Right ventricle myocardium superior (tissue), 1 donor: ENCODE measurements around the gene GIMAP8. TPM values are rescaled to one million over a fixed set of nuclear protein-coding genes. Genes with fewer than 3 reads are reported as not detected.

Source experiments
- ATAC-seq: fragments of 200-7000 bp; cut with Tn5 transposase; one replicate; pipeline ENCODE4 v1.9.1; 2020; ENCODE audit warnings: mild to moderate bottlenecking; ENCODE audit not compliant: poor library complexity
- DNase-seq: peaks from one replicate; pipeline ENCODE4 v3.0.0-alpha.2; 2020
- intact Hi-C: fragments of 100-400 bp; cut with DNase I; formaldehyde crosslinking; loops from one replicate; pipeline ENCODE4 v1.11.2; 2022
- long read RNA-seq: library from polyadenylated mRNA; unstranded; transcript quantifications from one replicate; pipeline ENCODE4 v2.0.0, GENCODE V29; 2021
- total RNA-seq: library from RNA; stranded (reverse); fragmentation: NEBNext Ultra II Directional; extraction: Animal tissue kit (Norgen Biotek cat#: 25700); gene quantifications from one replicate; pipeline ENCODE4 v1.2.1, GENCODE V29; 2021
- donor health status: DM: no; HTN: yes; CAD: no; lungs with severe emphysema.

GIMAP8 gene
- total RNA-seq: 14.4 TPM
- long read RNA-seq, full-length matches to known transcripts: 8 of 23 reads
- long read RNA-seq, partial matches to known transcripts: 12 of 23 reads
- long read RNA-seq, other reads (novel, unspliced or antisense): 3 of 23 reads

DNA sequence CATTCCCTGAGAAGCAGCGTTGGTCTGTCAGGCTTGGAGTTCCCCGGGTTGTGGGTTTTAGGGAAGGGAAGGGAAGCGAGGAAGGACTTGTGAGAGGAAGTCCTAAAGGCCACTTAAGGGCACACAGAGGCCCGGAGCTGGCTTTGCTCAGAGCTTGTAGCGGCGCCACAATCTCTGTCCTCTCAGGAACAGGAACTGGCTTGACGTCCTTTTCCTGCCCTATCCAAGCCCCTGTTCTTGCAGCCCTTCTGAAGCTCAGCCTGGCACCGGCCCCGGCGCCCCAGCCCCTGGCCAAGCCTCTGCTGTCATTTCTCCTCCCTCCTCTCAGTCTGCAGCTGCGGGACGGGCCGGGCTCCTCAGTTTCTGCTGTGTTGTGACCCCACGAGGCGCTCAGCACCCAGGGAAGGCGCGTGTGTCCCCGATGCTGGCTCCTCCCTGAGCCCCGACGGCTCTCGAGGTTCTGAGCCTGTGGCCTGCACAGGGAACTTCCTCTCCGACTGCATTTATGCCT, at the start of gene GIMAP8:
Gene GIMAP8, plus strand, starts transcription at position 140 of the 511 bp plus-strand sequence. CDS start 16,069 bp downstream, outside the sequence.
- intact Hi-C loops: loop anchor here (2.0 to 10.0 kb wide), 3 partner anchors 174 to 304 kb away; no protein-coding TSS in a partner anchor
- ATAC-seq (peak; percentile 81), DNase-seq (peak; percentile 88)

DNA sequence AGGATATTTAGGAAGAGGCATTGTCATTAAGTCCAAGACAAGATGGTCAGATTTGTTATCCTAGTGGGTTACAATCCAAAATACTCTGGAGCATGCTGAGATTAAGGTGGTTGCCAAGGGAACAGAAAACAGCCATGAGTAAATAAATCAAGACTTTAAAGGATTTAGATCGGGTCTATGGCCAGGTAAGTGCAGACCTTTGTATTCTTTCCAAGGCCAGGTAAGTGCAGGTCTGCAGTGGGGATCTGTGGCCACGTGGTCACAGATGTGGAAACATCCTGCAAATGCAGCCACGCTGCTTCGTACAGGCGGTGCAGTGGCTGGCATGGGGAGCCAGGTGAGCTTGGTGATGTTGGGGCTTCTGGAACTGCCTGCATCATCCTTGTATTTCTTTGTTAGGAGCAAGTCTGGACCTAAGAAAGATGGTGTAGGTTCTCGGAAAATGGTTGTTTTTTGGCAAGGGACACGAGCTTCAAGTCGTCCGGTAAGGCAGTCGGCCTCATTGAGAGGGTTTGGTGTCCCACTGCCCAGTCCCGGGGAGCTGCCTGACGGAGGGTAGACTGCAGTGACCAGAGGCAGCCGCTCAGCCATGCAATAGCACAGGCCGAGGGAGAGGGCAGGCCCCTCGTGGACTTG, 49.5 kb upstream of the GIMAP8 start:
- DNase-seq: no peak
- intact Hi-C loops: no loop called here
- ATAC-seq: no peak

DNA sequence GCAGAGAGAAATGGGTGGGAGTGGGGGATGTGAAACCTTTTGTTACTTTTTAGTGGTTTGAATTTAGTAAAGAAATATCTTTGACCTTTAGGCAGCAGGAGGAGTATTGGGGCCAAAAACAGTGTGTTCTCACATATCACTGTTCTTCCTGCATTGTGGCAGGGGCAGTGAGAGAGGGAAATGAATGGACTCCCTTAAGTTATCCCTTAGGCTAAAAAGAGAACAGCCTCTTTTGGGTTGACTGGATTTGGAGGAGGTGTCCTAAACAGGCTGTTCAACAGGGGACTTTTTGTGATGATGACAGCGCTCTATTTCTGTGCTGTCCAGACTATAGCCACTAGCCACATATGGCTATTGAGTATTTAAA, 49.0 kb upstream of the GIMAP8 start:
- intact Hi-C loops: no loop called here
- DNase-seq (no peak), ATAC-seq (no peak)

DNA sequence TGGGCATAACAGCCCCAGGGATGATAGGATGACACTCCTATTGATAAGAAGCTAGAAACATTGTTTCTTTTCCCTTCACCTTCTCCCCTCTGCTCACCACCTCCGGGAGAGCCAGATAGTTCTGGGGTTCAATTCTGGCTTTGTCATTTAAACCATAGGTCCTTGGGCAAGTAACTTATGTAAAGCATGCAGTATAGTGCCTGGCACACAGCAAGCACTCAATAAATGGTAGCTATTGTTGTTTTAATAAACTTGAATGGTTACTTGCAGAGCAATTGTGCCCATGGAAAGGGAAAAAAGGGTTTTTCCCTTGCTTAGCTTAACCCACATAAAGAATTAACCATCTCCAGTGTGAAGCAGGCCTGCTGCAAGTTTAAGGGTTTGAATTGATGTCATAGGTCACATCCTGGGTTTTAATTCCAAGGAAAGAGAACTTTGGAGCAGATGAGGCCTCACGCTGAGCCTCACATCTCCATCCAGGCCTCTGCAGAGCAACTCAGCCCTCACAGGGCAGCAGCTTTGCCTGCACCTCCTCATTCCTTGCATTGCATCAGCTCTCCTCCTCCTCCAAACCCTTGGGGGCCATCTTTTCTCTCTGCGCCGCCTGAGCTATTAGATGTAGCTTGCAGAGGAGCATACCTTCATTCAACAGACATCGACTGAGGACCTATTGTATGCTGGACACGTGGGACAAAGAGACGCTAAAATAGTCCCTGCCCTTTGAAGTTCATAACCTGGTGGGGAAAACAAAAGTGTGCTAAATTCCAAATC, 48.4 kb upstream of the GIMAP8 start:
- intact Hi-C loops: no loop called here
- no peak for ATAC-seq
- no peak for DNase-seq

DNA sequence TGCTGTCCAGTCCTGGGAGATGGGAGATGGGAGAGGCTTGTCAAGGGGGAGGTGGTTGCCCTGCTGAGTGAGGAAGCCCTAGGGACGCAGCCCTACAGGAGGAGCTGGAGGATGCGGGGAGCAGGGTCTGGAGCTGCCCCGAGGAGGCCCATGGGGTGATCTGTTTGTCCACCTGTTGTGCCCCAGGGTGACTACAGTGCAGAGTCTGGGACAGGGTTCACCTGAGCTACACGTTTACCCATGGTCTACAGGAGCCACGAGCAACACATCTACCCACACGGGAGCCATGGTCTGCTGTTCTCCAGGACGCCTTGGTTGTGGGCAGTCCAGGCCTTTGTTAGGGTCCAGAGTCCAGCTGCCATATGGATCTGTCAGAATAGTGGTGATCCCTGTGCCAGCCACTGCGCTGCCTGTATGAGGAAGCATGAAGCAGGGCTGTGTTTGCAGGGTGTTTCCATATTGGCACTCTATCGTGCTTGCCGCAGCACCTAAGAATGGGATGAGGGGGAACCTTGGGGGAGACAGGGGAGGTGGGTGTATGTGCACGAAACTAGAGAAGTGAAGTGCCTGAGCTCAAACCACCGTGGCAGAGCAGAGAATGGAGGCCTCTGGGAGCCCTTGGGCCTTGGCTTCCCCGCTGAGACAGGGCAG, 47.6 kb upstream of the GIMAP8 start:
- DNase-seq (no peak), ATAC-seq (no peak)
- intact Hi-C loops: no loop called here

DNA sequence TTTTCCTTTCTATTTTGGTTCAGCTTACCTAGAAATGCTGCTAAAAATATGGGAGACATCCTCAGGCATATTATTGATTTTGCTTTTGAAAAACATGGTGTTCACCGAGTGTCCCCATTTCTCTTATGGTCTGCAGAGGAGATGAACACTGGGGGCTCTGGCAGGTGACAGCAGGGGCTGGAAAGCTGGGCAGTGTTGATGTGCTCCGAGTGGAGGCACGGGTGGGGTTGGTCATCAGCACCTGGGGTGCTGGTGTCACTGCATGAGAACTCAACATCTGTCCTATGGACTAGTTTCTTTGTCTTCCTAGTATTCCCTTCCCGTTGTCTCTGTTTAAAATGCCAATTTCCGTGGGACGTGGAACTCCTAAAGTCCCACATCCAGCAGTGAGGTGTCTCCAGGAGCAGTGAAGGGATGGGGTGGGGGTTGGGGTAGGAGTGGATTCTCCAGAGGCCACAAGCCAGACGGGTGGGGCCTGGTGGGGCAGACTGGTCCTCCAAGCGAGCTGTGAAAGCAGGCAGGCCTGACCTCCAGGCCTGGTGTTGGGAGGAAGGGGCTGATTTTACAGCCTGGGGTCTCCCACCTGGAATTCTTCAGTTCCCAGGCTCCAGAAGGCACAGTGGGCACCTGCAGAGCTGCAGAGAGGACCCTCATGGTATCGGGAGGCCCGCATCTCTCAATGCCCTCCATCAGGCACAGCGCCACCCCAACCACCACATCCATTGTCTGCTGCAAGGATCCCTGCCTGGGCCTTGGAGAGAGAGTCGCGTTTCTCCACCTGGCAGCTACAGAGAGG, 46.9 kb upstream of the GIMAP8 start:
- DNase-seq: no peak
- no peak for ATAC-seq
- intact Hi-C loops: no loop called here

DNA sequence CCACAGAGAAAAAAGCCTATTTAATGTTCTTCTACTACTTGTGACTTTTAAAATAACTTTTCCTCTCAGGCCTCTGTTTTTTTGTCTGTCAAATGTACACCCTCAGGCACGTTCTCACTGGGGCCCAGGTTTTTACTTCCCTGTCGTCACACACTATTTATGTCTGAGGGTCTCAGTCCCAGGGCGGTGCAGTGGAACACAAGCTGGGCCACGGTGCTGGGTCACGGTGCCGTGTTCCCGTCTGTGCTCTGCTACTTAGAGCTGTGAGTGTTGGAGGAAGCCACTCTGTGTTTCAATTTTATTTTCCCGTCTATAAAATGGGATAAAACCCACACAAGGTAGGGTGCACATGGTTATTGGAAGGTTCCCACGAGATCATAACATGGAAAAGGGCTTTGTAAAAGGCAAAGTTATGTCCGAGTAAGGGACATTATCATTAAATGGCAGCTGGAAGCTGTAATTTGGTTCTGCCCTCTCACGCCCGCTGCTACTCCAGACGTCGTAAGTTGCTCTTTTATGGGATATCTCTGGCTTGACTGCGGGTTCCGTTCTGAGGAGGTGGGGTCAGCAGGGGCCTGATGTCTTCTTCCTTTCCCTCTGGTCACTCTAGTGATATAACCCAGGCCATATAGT, 46.1 kb upstream of the GIMAP8 start:
- no peak for ATAC-seq
- DNase-seq: no peak

DNA sequence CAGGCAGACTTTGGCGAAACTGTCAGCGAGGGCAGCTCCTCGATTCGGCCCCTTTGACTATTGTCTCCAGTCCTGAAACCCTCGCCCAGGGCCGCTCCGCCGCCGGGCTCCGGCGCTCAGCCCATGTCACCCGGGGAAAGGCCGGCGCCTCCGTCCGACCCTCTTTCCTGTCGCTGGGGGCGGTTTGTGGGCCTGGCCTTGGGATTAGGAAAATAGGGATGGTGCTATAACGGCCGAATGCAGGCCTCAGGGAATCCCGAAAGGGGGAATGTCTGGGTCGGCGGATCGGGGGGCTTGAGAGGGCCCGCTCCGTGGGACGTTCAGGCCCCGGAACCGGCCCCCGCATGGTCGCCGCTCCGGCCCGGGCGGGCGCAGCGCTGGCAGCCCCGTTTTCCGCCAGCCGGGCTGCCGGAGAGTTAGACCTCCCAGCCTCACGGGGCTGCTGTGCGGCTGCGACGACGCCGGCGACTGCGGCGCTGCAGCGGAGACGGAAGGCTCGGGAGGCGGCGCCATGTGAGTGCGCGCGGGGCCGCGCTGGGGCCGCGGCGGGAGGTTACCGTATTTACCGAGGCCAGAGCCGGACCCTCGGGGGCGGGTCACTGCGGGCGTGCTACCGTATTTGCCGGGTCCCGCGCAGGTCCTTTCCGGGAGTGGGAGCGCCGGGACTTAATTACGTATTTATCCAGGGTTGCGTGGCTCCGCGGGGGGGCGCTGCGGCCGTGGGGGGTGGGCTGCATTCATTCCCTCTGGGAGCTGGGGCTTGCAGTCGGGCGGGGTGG, 45.4 kb upstream of the GIMAP8 start:
- intact Hi-C loops: no loop called here
- ATAC-seq (peak; percentile 96), DNase-seq (peak; percentile 94)

More for the DNA sequence above, 46.1 kb upstream of the GIMAP8 start:
- intact Hi-C loops: no loop called here

DNA sequence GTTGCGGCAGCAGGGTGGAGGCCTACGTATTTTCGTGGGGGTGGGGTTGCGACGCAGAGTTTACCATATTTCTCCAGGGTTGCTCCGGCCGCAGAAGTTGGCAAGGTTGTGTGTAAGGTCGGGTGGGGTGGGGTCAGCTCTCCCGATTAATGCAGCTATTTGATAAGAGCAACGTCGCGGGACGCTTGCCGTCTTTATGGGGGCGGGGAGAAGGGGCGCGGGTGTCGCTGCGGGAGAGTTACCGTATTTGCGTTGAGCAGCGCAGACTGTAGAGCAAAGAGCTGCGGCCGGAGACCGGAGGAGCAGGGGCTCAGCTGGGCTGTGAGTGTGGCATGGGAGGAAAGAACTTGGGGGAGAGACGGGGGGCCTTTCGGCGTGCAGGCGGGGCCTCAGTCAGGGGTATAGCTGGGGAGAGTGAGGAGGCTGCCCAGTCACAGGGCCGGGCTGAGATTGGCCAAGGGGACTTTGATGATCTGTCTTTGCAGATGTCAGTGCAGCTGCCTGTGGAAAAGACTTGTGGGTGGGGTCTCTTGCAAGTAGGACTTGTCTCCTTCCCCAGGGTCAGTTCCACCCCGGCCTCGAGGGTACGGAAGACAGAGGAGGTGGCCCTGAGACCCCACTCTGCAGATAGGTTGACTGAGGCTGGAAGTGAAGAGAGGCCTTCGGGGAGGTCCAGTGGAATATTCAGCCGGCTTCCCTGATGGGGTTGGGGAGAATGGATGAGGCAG, 44.7 kb upstream of the GIMAP8 start:
- intact Hi-C loops: no loop called here
- no peak for DNase-seq
- ATAC-seq: peak; percentile 59

DNA sequence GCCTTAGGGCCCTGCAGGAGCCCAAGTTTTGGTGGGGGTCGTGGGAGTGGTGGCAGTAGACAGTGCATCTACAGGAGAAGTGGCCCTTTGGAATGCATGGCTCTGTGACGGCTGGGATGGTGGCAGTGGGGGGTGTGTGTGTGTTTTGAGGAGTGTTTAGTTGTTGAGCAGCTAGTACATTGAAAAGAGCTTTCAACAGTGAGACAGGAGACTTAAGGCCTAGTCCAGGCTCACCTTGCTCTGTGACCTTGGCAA, 44.2 kb upstream of the GIMAP8 start:
- no peak for ATAC-seq
- intact Hi-C loops: no loop called here

DNA sequence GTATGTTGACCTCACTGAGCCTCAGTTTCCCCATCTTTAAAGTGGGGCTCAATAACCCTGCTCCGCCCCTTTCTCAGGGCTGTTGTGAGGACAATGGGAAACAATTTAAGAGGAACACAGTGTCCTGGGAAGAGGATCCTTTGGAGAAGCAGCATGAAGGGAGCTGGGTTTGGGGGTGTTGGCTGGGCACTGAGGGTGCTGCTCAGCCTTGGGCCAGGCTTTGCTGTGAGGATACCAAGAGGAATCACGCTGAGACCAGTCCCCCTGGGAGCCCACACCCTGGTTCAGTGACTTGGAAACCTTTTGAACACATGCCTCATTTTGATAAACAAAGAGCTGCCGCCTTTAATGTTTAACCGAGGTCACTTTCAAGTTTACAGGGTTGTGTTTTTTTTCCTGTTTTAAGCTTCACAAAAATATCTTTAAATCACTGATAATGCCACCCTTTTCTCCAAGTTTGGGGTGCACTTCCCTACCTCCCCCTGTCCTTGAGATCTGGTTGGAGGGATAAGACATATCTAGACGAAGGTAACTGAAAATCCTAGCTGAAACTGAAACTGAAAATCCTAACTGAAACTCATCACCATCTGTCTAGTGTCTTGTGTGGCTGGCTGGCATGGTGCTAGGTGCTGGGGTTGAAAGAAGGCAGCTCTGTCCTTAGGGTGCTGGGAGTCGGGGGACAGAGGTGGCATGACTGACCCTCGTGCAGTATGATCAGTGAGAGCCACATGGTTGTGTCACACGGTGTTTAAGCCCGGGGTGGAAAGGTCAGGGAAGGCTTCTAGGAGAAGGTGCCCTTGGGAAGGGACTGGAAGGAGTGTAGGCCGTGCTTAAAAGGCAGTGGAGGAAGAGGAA, 43.6 kb upstream of the GIMAP8 start:
- intact Hi-C loops: no loop called here
- no peak for ATAC-seq

More for the DNA sequence above, 44.2 kb upstream of the GIMAP8 start:
- DNase-seq: no peak

DNA sequence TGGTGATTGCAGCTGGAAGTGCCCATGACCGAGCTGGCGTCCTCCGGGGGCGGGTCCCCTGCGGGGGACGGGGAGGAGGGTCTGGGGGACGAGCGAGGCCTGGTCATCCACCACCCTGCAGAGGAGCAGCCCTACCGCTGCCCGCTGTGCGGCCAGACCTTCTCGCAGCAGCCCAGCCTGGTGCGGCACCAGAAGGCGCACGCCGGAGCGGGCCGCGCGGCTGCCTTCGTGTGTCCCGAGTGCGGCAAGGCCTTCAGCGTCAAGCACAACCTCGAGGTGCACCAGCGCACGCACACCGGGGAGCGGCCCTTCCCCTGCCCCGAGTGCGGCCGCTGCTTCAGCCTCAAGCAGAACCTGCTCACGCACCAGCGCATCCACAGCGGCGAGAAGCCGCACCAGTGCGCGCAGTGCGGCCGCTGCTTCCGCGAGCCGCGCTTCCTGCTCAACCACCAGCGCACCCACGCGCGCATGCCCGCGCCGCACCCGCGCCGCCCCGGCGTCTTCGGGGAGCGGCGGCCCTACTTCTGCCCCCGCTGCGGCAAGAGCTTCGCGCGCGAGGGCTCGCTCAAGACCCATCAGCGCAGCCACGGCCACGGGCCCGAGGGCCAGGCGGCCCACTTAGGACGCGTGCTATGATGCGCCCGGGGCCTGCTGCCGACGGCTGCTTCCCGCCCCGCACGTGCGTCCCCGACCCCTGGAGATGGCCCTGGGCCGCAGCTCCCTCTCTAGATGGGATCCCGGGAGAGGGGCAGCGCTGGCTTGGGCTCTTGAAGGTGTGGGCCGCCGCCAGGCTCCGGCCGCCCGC, 42.6 kb upstream of the GIMAP8 start:
- intact Hi-C loops: no loop called here
- ATAC-seq (no peak), DNase-seq (no peak)

More for the DNA sequence above, 43.6 kb upstream of the GIMAP8 start:
- no peak for DNase-seq

DNA sequence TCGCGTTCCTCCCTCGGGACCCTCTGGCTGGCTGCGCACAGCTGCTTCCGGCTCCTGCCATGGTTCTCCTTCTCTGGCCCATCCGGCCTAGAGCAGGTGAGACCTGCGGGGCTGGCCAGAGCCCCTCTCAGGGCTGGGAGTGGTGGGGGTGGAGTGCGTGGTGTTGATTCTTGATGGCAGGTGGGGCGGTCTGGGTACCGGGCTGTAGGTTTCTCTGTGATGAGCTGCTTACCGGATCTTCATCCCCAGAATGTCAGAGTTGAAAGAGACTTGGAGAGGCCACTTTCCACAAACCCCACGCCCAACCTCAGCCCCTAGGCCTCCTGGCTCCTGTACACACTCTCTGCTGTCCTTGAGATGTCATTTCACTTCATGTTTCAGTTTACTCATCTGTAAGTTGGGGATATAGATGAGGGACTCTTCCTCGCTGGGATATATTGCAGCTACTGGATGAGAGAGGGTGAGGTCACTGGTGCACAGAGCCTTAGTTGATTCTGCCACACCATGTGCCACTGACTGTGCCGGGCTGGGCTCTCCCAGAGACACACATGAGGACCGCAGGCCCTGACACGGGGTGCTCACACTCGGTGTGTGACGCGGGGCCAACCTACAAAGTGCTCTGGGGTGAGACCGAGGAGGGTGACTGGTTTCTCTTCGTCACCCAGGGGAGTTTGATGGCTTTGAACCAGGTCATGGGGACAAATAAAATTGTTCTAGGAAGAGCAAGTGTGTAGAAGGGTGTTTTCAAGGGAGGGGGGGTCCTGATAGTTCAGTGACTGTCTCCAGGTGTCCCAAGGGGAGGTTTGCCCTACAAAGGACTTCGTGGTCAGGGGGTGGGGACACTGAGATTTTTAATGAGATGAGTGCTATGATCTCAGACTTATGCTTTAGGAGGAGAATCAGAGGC, 41.8 kb upstream of the GIMAP8 start:
- DNase-seq (no peak), ATAC-seq (no peak)
- intact Hi-C loops: no loop called here

DNA sequence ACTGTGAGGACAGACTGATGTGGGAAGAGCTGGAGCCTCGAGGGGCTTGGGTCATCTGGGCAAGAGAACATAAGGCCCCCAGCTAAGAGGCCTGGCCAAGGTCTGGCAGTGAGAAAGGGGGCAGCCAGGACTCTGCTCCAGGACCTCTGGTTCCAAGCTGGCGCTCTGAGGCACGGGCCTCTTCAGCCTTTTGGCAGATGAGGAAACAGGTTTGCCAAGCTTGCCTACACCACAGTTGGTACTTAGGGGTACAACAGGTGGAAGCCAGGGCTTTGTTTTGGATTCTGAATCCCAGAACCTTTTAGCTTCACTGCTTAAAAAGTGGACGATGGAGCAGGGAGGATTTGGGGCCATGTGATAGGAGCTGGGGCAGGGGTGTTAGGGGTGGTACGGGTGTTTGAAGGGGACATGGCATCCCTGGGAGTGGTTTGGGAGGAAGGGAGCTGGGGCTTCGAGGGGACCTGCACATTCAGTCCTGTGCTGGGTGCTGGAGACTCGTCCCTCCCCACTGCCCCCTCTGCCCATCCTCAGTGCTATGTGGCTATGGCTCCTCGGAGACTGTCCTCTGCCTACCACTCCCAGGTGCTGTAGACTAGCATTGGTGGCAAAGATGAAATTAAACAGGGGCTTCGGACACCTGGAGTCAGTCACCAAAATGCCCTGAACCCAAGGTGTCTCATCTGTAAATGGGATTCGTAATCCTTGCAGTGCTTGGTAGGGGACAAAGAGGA, 41.0 kb upstream of the GIMAP8 start:
- DNase-seq (no peak), ATAC-seq (no peak)
- intact Hi-C loops: no loop called here
